IMR-90 (cell line): ENCODE results near the gene RASGRP1. TPM values are rescaled to one million over a fixed set of nuclear protein-coding genes. Genes with fewer than 3 reads are reported as not detected.

ENCODE experiments used
- ATAC-seq: fragments of 200-7000 bp; cut with Tn5 transposase; 2 replicates; pipeline ENCODE4 v1.9.1; 2020; ENCODE audit warnings: low read depth, mild to moderate bottlenecking, moderate library complexity
- BruUV-seq: library from RNA; stranded (reverse); fragments of 400-500 nt; replicated peaks from 2 replicates; lab custom pipeline; 2021; lab: Mats Ljungman, UMichigan
- CTCF ChIA-PET: fragments of 300-600 bp; formaldehyde crosslinking; extraction: SDS; loops from one replicate; lab custom pipeline; 2021; ENCODE audit warnings: antibody characterized with exemption; lab: Yijun Ruan, JAX
- POLR2A ChIA-PET: fragments of 300-600 bp; sonication (Branson Sonifier 250); formaldehyde crosslinking; loops from one replicate; lab custom pipeline; 2022; ENCODE audit warnings: antibody characterized with exemption; ENCODE audit not compliant: unreplicated experiment; lab: Charles Lee
- DNase-seq: peaks from one replicate; pipeline ENCODE4 v3.0.0; 2013
- H2AFZ ChIP-seq: replicated peaks from 2 replicates; pipeline ENCODE3; 2013; ENCODE audit warnings: low read length, mild to moderate bottlenecking; ENCODE audit not compliant: poor library complexity
- H2AK5ac ChIP-seq: 2 replicates; pipeline ENCODE4 v1.6.1; 2013; ENCODE audit warnings: low read depth, low read length, inconsistent platforms
- H2AK9ac ChIP-seq: replicated peaks from 2 replicates; pipeline ENCODE3; 2013; ENCODE audit warnings: mild to moderate bottlenecking, low read depth, low read length, moderate library complexity; ENCODE audit not compliant: poor library complexity
- H2BK120ac ChIP-seq: 2 replicates; pipeline ENCODE4 v1.6.1; 2013; ENCODE audit warnings: low read depth, low read length, inconsistent platforms
- H2BK15ac ChIP-seq: 3 replicates; pipeline ENCODE4 v1.6.1; 2013; ENCODE audit warnings: low read depth, low read length, inconsistent platforms
- H2BK20ac ChIP-seq: 2 replicates; pipeline ENCODE4 v1.6.1; 2013; ENCODE audit warnings: low read depth, mild to moderate bottlenecking, inconsistent platforms, low read length, moderate library complexity
- H2BK5ac ChIP-seq: 2 replicates; pipeline ENCODE4 v1.6.1; 2013; ENCODE audit warnings: mild to moderate bottlenecking, low read depth, low read length, inconsistent platforms; ENCODE audit not compliant: poor library complexity, severe bottlenecking
- H3K14ac ChIP-seq: replicated peaks from 2 replicates; pipeline ENCODE4 v1.6.1; 2013; ENCODE audit warnings: low read depth, low read length, inconsistent platforms
- H3K18ac ChIP-seq: 2 replicates; pipeline ENCODE4 v1.6.1; 2013; ENCODE audit warnings: low read depth, low read length, control low read depth
- H3K23ac ChIP-seq: 2 replicates; pipeline ENCODE4 v1.6.1; 2013; ENCODE audit warnings: low read depth, low read length, inconsistent platforms
- H3K27ac ChIP-seq: 2 replicates; pipeline ENCODE4 v1.5.1; 2013; ENCODE audit warnings: mild to moderate bottlenecking, control low read depth, low read length; ENCODE audit not compliant: insufficient read depth
- H3K27me3 ChIP-seq: 2 replicates; pipeline ENCODE4 v1.6.1; 2013; ENCODE audit warnings: low read length; ENCODE audit not compliant: control insufficient read depth, insufficient read depth
- H3K36me3 ChIP-seq: 2 replicates; pipeline ENCODE4 v1.6.1; 2013; ENCODE audit warnings: low read length, mixed read lengths; ENCODE audit not compliant: control insufficient read depth, insufficient read depth
- H3K4ac ChIP-seq: 2 replicates; pipeline ENCODE4 v1.6.1; 2013; ENCODE audit warnings: low read depth, low read length, inconsistent platforms
- H3K4me1 ChIP-seq: 2 replicates; pipeline ENCODE4 v1.6.1; 2013; ENCODE audit warnings: low read length, mixed read lengths; ENCODE audit not compliant: control insufficient read depth, insufficient read depth
- H3K4me2 ChIP-seq: 2 replicates; pipeline ENCODE4 v1.6.1; 2013; ENCODE audit warnings: low read depth, mild to moderate bottlenecking, control low read depth, low read length, moderate library complexity
- H3K4me3 ChIP-seq: 2 replicates; pipeline ENCODE4 v1.5.1; 2013; ENCODE audit warnings: low read depth, mild to moderate bottlenecking, control low read depth, low read length, moderate library complexity; ENCODE audit not compliant: insufficient read depth
- H3K56ac ChIP-seq: 2 replicates; pipeline ENCODE4 v1.6.1; 2013; ENCODE audit warnings: low read length, inconsistent platforms; ENCODE audit not compliant: insufficient read depth; ENCODE audit errors: extremely low read depth
- H3K79me1 ChIP-seq, 2 experiments: 2 replicates each; pipeline ENCODE4 v1.6.1; 2013; ENCODE audit warnings: low read length in 2 of 2, inconsistent platforms in 1 of 2, low read depth in 1 of 2
- H3K9ac ChIP-seq: 2 replicates; pipeline ENCODE4 v1.6.1; 2013; ENCODE audit warnings: low read depth, low read length, control low read depth
- H3K9me1 ChIP-seq: 2 replicates; pipeline ENCODE4 v1.6.1; 2013; ENCODE audit warnings: low read length, inconsistent platforms; ENCODE audit not compliant: insufficient read depth
- H3K9me3 ChIP-seq: 2 replicates; pipeline ENCODE4 v1.6.1; 2013; ENCODE audit warnings: low read length; ENCODE audit not compliant: control insufficient read depth, insufficient read depth
- H4K20me1 ChIP-seq: 2 replicates; pipeline ENCODE4 v1.6.1; 2013; ENCODE audit warnings: low read length, inconsistent platforms; ENCODE audit not compliant: insufficient read depth
- H4K5ac ChIP-seq: 2 replicates; pipeline ENCODE4 v1.6.1; 2013; ENCODE audit warnings: mild to moderate bottlenecking, low read depth, low read length, control low read depth
- H4K8ac ChIP-seq, 2 experiments: 2 replicates each; pipeline ENCODE4 v1.6.1; 2013; ENCODE audit warnings: low read depth in 2 of 2, low read length in 2 of 2, control low read depth in 1 of 2, inconsistent platforms in 1 of 2
- H4K91ac ChIP-seq: 2 replicates; pipeline ENCODE4 v1.6.1; 2013; ENCODE audit warnings: low read depth, low read length, inconsistent platforms; ENCODE audit not compliant: insufficient read depth
- BHLHE40 ChIP-seq: fragments of 150-350 bp; IDR thresholded peaks from 2 replicates; pipeline ENCODE4 v1.6.1; 2016; ENCODE audit warnings: mild to moderate bottlenecking, low read depth, low read length
- CEBPB ChIP-seq: IDR thresholded peaks from 2 replicates; pipeline ENCODE4 v1.6.1; 2012; ENCODE audit warnings: low read depth, low read length, improper control_type of control experiment
- CTCF ChIP-seq: conservative IDR thresholded peaks from 2 replicates; pipeline ENCODE4 v1.5.1; 2012; ENCODE audit warnings: mild to moderate bottlenecking, low read depth, low read length, improper control_type of control experiment
- ELK1 ChIP-seq: fragments of 150-350 bp; IDR thresholded peaks from 2 replicates; pipeline ENCODE4 v1.6.1; 2016; ENCODE audit warnings: low read depth, mild to moderate bottlenecking, low read length, moderate library complexity, borderline replicate concordance
- FOS ChIP-seq: fragments of 150-350 bp; IDR thresholded peaks from 2 replicates; pipeline ENCODE4 v1.6.1; 2016; ENCODE audit warnings: low read depth, low read length
- MAZ ChIP-seq: IDR thresholded peaks from 2 replicates; pipeline ENCODE4 v1.6.1; 2012; ENCODE audit warnings: low read depth, mild to moderate bottlenecking, low read length, improper control_type of control experiment, moderate library complexity, borderline replicate concordance
- MXI1 ChIP-seq: IDR thresholded peaks from 2 replicates; pipeline ENCODE4 v1.6.1; 2012; ENCODE audit warnings: low read depth, mild to moderate bottlenecking, low read length, moderate library complexity, borderline replicate concordance
- NFE2L2 ChIP-seq: fragments of 150-350 bp; IDR thresholded peaks from 2 replicates; pipeline ENCODE4 v1.6.1; 2016; ENCODE audit warnings: low read depth, mild to moderate bottlenecking, low read length
- RCOR1 ChIP-seq: IDR thresholded peaks from 2 replicates; pipeline ENCODE4 v1.6.1; 2012; ENCODE audit warnings: mild to moderate bottlenecking, low read length, improper control_type of control experiment; ENCODE audit not compliant: insufficient replicate concordance
- RFX5 ChIP-seq: IDR thresholded peaks from 2 replicates; pipeline ENCODE4 v1.8.0; 2012; ENCODE audit warnings: low read depth, mild to moderate bottlenecking, low read length, moderate library complexity
- SMC3 ChIP-seq: fragments of 150-350 bp; IDR thresholded peaks from 2 replicates; pipeline ENCODE4 v1.6.1; 2016; ENCODE audit warnings: low read depth, mild to moderate bottlenecking, antibody characterized with exemption, low read length, moderate library complexity
- USF2 ChIP-seq: fragments of 150-350 bp; IDR thresholded peaks from 2 replicates; pipeline ENCODE4 v1.6.1; 2017; ENCODE audit warnings: mild to moderate bottlenecking, antibody characterized with exemption, low read length, low read depth
- WGBS, 2 experiments: methylation state at CpG; one replicate each; pipeline versions ENCODE4 v1.1.5 to v1.1.7; 2013; ENCODE audit warnings: missing lambda C conversion rate in 2 of 2; ENCODE audit not compliant: insufficient read length in 1 of 2; ENCODE audit errors: extremely low coverage in 2 of 2; 5-methylcytosine and 5-hydroxymethylcytosine counted together
- dilution Hi-C: fragments of 300-500 bp; cut with HindIII; formaldehyde crosslinking; loops from one replicate; pipeline ENCODE4 v1.14.3; 2018; ENCODE audit warnings: low sequenced_read_pairs; ENCODE audit not compliant: unreplicated experiment
- in situ Hi-C: fragments of 300-500 bp; cut with MboI; formaldehyde crosslinking; loops from 3 replicates; pipeline ENCODE4 v1.14.3; 2019; ENCODE audit warnings: low sequenced_read_pairs, inconsistent platforms, mixed read lengths
- intact Hi-C: fragments of 100-400 bp; cut with micrococcal nuclease; formaldehyde crosslinking; loops from 2 replicates; pipeline ENCODE4 v1.10.0; 2022
- polyA plus RNA-seq, 3 experiments: library from polyadenylated mRNA; depleted of rRNA; stranded (reverse); fragments of >200 nt; gene quantifications; 2 replicates each; pipeline ENCODE4 v1.2.3, GENCODE V29; 2012; ENCODE audit warnings: low replicate concordance in 1 of 3
- total RNA-seq: library from RNA; depleted of rRNA; stranded (reverse); fragments of >200 nt; gene quantifications from 2 replicates; pipeline ENCODE4 v1.2.3, GENCODE V29; 2012

RASGRP1 gene
- total and polyA plus RNA-seq, 2 of the 4 experiments (the other 2 are of a cell fraction) = 1.4 to 3.2 TPM

- TF ChIP-seq BHLHE40 = no peak
Measured at GRCh38 chr15:38555686-38556334, 8.8 kb downstream of the RASGRP1 start (continued).

GRCh38 chr15:38554354-38554753 is 10.3 kb downstream of the RASGRP1 start:
- dilution Hi-C loops (no loop called here), intact Hi-C loops (no loop called here), in situ Hi-C loops (no loop called here)
- Histone ChIP-seq H3K27ac (no peak overlapping the region), H2BK20ac (0 out of 2 replicates have a peak overlapping the region, but pooled peaks have one; percentile 44), H3K4ac (no peak overlapping the region), H3K36me3 (no peaks in the 10 kb centered on the region), H3K4me2 (no peak overlapping the region), H3K18ac (peak overlapping the region; percentile 78; the same call in 1 of the 2 replicates), H4K5ac (no peak overlapping the region; the same call in 1 of the 2 replicates), H2BK5ac (peak overlapping the region; percentile 47), H3K27me3 (no peaks in the 10 kb centered on the region), H3K56ac (no peak overlapping the region), H3K14ac (0 out of 2 replicates have a peak overlapping the region, but pooled peaks have one; percentile 12), H2BK15ac (peak overlapping the region; percentile 42; the same call in 1 of the 3 replicates), H3K23ac (no peak overlapping the region), H3K9ac (peak overlapping the region; percentile 21; the same call in 1 of the 2 replicates), H3K4me1 (peaks cover 30% of the 10 kb centered on the region), H2BK120ac (peak overlapping the region; percentile 53), H3K79me1 (no peaks in the 10 kb centered on the region), H3K9me3 (no peaks in the 10 kb centered on the region), H2AK9ac (no peak overlapping the region), H4K20me1 (no peaks in the 10 kb centered on the region), H2AK5ac (peak overlapping the region; percentile 92; the same call in 1 of the 2 replicates), H3K9me1 (peaks cover 7% of the 10 kb centered on the region), H4K91ac (peak overlapping the region; percentile 36; the same call in 1 of the 2 replicates), H4K8ac (peak overlapping the region; percentile 6 to 34; a peak in 1 of 4 replicates), H3K4me3 (no peak overlapping the region), H2AFZ (no peak overlapping the region)
- POLR2A ChIA-PET = no interaction called here
- BruUV-seq = no TSS peak
- peak; percentile 82 for DNase-seq
- ATAC-seq = peak; percentile 59
- WGBS, 2 experiments = no CpG with 5 or more reads among the region's 4 CpGs
- CTCF ChIA-PET = no interaction called here
- TF ChIP-seq CEBPB (no peak), USF2 (no peak), ELK1 (no peak), NFE2L2 (no peak), SMC3 (no peak), CTCF (no peak), BHLHE40 (no peak), RFX5 (no peak), MXI1 (no peak), FOS (no peak), RCOR1 (no peak), MAZ (no peak)
